Thyroid gland (tissue), 4 donors: ENCODE data around the gene DMGDH. TPM values are rescaled to one million over a fixed set of nuclear protein-coding genes. Genes with fewer than 3 reads are reported as not detected.

Source experiments
- DNase-seq, 2 donors: peaks; one replicate each; pipeline ENCODE4 v3.0.0-alpha.2; 2019
- H3K27ac ChIP-seq, 3 donors: fragments of 200-600 bp; sonication (generic); 1 replicate in 2 of 3; 2 replicates in 1 of 3; pipeline ENCODE4 v1.5.1; 2016 to 2019; ENCODE audit warnings: mild to moderate bottlenecking in 1 of 3, moderate library complexity in 1 of 3
- H3K27me3 ChIP-seq: fragments of 200-600 bp; sonication (generic); one replicate; pipeline ENCODE4 v1.5.1; 2019
- H3K36me3 ChIP-seq, 2 donors: fragments of 200-600 bp; sonication (generic); one replicate each; pipeline ENCODE4 v1.5.1; 2016 to 2019
- H3K4me1 ChIP-seq, 2 donors: fragments of 200-600 bp; sonication (generic); one replicate each; pipeline ENCODE4 v1.5.1; 2017 to 2019
- H3K4me3 ChIP-seq, 3 donors: fragments of 200-600 bp; sonication (generic); replicated peaks in 1 of 3; 1 replicate in 2 of 3; 2 replicates in 1 of 3; pipeline ENCODE4 v1.5.1; 2016; ENCODE audit warnings: mild to moderate bottlenecking in 1 of 3
- H3K9me3 ChIP-seq: fragments of 200-600 bp; sonication (generic); one replicate; pipeline ENCODE4 v1.5.1; 2017
- CTCF ChIP-seq, 6 experiments: fragments of 200-600 bp in 3 of 6; fragments of 450-650 bp in 3 of 6; sonication (generic) in 3 of 6; IDR thresholded peaks; one replicate each; pipeline ENCODE4 v1.5.1; 2016 to 2019; ENCODE audit warnings: antibody characterized with exemption in 6 of 6, mild to moderate bottlenecking in 2 of 6, inconsistent platforms in 1 of 6, moderate library complexity in 1 of 6
- POLR2A ChIP-seq, 2 donors: fragments of 450-650 bp; IDR thresholded peaks; one replicate each; pipeline ENCODE4 v1.6.1; 2017; ENCODE audit warnings: antibody characterized with exemption in 2 of 2, mild to moderate bottlenecking in 2 of 2, moderate library complexity in 1 of 2
- WGBS, 2 donors: methylation state at CpG; one replicate each; pipeline ENCODE4 v1.1.5; 2017; 5-methylcytosine and 5-hydroxymethylcytosine counted together
- intact Hi-C: fragments of 100-400 bp; cut with DNase I; formaldehyde crosslinking; loops from one replicate; pipeline ENCODE4 v1.15.1; 2023
- total RNA-seq, 4 donors: library from RNA; depleted of rRNA; stranded (reverse); fragments of >200 nt; gene quantifications; one replicate each; pipeline ENCODE4 v1.2.3, GENCODE V29; 2016

The DMGDH gene
- total RNA-seq, 4 donors from 2014 or later, result 7.0 to 15.9 (median 10.4) TPM

GRCh38 chr5:78964889-78965288 lies 104.6 kb downstream of the DMGDH start:
- H3K4me1 ChIP-seq, result no peaks in the 10 kb centered on the region
- TF ChIP-seq CTCF (IDR thresholded peaks at IDR 0.05), result peak in 5 of 6 experiments; percentile 7 to 66 (median 51)
- no peak for TF ChIP-seq POLR2A (IDR thresholded peaks at IDR 0.05)
- no peak for DNase-seq
- H3K9me3 ChIP-seq, result no peaks in the 10 kb centered on the region
- no peak overlapping the region for H3K4me3 ChIP-seq
- H3K36me3 ChIP-seq, result no peaks in the 10 kb centered on the region
- intact Hi-C loops, result loop anchor here (5.0 kb wide), 1 partner anchor 63 kb away; no protein-coding TSS in a partner anchor
- 71 to 74% methylated on average over 2 of the region's 2 CpGs for WGBS, 2 donors
- no peaks in the 10 kb centered on the region for H3K27me3 ChIP-seq
- H3K27ac ChIP-seq, result no peak overlapping the region

GRCh38 chr5:78961743-78962142 lies 107.7 kb downstream of the DMGDH start:
- Histone ChIP-seq H3K27me3 (no peaks in the 10 kb centered on the region), H3K9me3 (no peaks in the 10 kb centered on the region), H3K36me3 (no peaks in the 10 kb centered on the region), H3K4me3 (no peak overlapping the region), H3K4me1 (no peaks in the 10 kb centered on the region), H3K27ac (no peak overlapping the region)
- TF ChIP-seq POLR2A (IDR thresholded peaks at IDR 0.05) (no peak), CTCF (IDR thresholded peaks at IDR 0.05) (no peak)
- 86 to 96% methylated on average over 1 of the region's 1 CpG for WGBS, 2 donors
- intact Hi-C loops, result no loop called here
- no peak for DNase-seq

GRCh38 chr5:78959767-78960166 lies 109.7 kb downstream of the DMGDH start:
- TF ChIP-seq CTCF (IDR thresholded peaks at IDR 0.05) (no peak), POLR2A (IDR thresholded peaks at IDR 0.05) (no peak)
- 87 to 89% methylated on average over 1 of the region's 1 CpG for WGBS, 2 donors
- DNase-seq, result no peak

GRCh38 chr5:78958672-78959445 lies 110.6 kb downstream of the DMGDH start:
- Histone ChIP-seq H3K27ac (no peak overlapping the region), H3K4me3 (no peak overlapping the region), H3K9me3 (no peaks in the 10 kb centered on the region), H3K27me3 (no peaks in the 10 kb centered on the region), H3K36me3 (no peaks in the 10 kb centered on the region), H3K4me1 (no peaks in the 10 kb centered on the region)
- peak; percentile 32 to 46 for DNase-seq
- intact Hi-C loops, result no loop called here
- WGBS, 2 donors, result 32 to 35% methylated on average over 3 of the region's 3 CpGs
- TF ChIP-seq POLR2A (IDR thresholded peaks at IDR 0.05), result no peak

More at GRCh38 chr5:78959767-78960166, 109.7 kb downstream of the DMGDH start:
- no peaks in the 10 kb centered on the region for H3K36me3 ChIP-seq
- no peaks in the 10 kb centered on the region for H3K4me1 ChIP-seq
- no peaks in the 10 kb centered on the region for H3K9me3 ChIP-seq
- no peaks in the 10 kb centered on the region for H3K27me3 ChIP-seq
- intact Hi-C loops, result no loop called here
- no peak overlapping the region for H3K27ac ChIP-seq
- H3K4me3 ChIP-seq, result no peak overlapping the region

GRCh38 chr5:78956901-78957300 lies 112.6 kb downstream of the DMGDH start:
- intact Hi-C loops, result no loop called here
- no peak for DNase-seq
- Histone ChIP-seq H3K9me3 (no peaks in the 10 kb centered on the region), H3K4me3 (no peak overlapping the region), H3K36me3 (no peaks in the 10 kb centered on the region), H3K4me1 (no peaks in the 10 kb centered on the region), H3K27ac (no peak overlapping the region), H3K27me3 (no peaks in the 10 kb centered on the region)
- 90 to 94% methylated on average over 1 of the region's 1 CpG for WGBS, 2 donors
- TF ChIP-seq POLR2A (IDR thresholded peaks at IDR 0.05), result no peak
- no peak for TF ChIP-seq CTCF (IDR thresholded peaks at IDR 0.05)
